SHP77 (cell line): Measurements from ENCODE around the gene ATP4A.

Source experiments
- DNase-seq, 2 experiments: peaks; one replicate each; lab custom pipeline; 2025; lab: John Stamatoyannopoulos, UW

The ATP4A gene

DNA sequence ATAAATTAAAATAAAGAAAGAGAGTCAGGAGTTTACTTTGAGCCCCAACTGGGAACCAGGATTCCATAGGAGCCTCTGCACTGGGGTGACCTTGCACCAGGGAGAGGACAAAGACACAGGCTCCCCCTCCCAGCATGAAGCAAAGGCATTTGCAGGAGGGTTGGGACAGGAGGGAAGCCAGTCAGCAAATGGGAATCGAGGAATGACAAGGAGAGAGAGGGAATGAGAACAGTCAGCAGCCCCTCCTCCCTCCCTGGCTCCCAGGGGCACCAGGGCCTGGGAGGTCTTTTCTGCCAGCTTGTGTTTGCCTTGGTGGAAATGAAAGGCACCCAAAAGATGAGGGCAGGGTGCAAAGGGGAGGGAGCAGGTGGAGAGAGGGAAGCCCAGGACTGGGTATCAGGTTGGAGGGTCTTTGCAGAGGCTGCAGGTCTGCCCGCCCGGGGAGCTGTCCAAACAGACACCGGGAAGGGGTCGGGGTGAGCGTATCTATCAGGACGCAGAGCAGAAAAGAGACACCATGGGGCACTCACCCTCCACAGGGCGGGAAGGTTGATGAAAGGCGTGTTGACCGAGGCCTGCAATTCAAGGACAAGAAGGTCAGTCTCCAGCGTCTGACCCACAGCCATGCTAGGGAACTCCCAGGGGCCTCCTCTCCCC is 39.1 kb downstream of the ATP4A start:
- no peak for DNase-seq

DNA sequence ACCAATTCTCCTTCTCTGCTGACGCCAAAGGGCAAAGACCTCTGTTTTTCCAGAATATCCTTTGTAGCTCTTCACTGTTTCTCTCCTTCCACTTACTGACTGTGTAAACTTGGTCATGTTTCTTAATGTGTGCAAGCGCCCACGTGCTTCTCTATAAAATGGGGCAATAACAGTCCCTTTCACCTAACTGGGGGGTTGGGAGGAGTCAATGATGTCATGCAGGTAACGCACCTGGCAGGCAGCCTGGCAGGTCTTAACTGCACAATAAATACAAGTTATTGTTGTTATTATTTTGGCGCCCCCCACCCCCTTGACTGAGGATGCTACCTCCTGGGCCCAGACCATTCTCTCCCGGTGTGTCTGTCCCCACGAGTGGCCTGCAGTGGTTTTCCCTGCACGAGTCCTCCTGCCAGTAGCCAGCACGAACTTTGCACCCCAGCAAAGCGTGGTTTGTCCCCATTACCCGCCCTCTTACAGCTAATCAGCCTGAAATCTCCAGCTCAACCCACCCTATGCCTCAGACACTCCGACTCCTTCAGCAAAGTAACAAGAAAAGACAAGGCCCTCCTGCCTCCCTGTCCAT is 40.6 kb downstream of the ATP4A start:
- DNase-seq, result no peak

DNA sequence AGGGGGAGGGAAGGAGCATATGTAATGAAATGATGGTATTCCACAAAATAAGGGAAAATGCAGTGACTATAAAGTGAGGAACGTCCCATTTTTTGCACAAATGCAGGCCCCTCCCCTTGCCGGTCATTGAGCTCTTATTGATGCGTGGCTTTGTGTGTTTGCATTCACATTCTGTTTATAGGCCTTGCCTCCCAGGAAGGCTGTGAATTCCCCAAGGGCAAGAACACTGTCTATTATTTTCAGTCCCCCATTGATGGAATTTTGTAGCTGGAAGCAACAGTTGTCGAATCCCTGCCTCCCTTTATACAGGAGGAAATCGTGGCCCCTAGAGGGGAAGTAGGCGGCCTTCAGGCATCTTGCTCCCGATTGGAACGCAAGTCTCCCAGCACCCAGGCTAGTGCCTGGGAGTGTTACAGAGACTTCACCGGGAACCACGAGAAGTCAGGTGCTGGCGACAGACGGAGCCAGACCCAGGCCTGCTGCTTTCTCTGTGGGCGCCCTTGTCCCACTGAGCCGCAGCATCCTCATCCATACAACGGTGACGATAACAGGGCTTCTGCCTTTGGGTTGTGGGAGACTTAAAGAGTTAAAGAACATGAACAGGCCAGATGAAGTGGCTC is 42.2 kb downstream of the ATP4A start:
- no peak for DNase-seq

DNA sequence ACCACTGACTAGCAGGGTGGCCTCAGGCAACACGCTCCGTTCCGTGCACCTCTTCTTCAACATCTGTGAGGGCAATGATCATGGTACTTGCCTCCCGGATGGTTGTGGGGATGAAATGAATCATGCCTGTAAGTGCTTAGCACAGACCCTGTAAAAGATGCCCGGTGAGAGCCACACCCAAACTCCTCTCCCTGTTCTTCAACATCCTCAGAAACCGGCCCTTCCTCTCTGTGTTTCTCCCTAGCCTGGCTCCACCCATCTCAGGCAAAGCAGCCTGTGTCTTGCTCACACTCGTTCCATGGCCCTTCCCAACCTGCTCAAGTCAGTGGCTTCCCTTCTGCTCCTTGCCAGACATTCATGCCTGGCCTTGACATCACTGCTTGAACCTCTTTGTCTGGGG is 44.2 kb downstream of the ATP4A start:
- DNase-seq, result no peak

DNA sequence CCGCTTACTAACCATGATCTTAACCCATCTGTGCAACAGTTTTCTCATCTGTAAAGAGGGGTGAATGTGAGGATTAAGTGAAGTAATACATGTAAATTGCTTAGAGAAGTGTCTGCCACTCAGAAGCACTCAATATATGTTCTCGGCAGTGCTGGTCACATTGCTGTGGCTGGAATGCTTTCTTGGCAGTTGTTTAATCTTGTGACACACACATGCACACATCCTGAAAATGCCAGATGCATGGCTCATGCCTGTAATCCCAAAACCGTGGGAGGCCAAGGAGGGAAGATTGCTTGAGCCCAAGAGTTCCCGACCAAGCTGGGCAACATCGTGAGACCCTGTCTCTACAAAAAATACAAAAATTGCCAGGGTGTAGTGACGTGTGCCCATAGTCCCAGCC is 45.1 kb downstream of the ATP4A start:
- DNase-seq, result no peak

DNA sequence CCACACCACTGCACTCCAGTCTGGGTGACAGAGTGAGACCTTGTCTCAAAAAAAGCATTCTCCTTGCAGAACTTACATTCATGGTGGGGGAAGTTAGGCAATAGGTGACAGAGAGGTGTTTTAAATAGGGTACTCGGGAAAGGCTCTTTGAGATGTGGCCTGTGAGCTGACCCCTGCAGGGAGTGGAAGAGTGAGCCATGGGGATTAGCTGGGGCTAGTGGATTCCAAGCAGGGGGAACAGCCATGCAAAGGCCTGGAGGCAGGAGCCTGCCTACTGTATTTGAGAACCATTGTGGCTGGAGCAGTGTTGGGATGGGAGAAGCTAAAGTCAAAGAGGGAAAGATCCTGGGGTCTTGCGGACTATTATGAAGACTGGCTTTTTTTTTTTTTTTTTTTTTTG is 46.1 kb downstream of the ATP4A start:
- DNase-seq, result no peak

DNA sequence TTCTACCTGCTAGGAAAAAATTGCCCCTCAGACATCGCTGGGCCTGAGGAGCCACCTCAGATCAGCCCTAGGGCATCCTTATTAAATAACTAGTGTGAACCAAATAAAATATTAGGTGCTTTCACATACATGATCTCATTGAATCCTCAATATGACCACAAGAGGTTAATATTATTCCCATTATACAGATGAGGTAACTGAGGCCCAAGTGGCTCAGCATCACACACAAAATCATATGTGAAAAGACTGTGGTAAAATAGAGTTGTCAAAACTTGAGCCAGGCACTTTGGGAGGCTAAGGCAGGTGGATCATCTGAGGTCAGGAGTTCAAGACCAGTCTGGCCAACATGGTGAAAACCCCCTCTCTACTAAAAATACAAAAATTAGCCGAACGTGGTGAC is 47.1 kb downstream of the ATP4A start:
- DNase-seq, result no peak

DNA sequence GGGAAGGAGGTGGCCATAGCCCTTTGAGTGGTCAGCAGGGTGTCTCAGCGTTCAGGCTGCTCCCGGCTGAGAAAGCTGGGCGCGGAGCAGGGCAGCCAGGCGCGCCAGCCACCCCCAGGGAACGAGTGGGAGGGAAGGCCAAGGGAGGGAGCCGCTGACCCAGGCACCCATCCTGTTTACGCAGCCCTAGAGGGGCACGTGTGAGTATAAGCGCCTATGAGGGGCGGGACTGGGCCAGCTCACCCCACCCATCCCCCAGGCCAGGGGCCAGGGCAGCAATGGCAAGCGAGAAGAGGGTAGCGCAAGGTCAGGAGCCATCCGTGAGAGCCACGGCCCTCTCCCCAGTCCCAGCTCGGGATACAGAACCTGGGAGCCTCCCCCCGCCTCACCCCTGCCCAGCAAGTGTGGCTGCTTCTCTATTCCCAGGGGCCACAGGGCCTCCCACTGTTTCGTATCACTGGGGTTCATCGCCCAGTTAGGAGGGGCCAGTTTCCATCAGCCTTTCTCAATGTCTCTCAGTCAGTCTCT is 49.1 kb downstream of the ATP4A start:
- no peak for DNase-seq

DNA sequence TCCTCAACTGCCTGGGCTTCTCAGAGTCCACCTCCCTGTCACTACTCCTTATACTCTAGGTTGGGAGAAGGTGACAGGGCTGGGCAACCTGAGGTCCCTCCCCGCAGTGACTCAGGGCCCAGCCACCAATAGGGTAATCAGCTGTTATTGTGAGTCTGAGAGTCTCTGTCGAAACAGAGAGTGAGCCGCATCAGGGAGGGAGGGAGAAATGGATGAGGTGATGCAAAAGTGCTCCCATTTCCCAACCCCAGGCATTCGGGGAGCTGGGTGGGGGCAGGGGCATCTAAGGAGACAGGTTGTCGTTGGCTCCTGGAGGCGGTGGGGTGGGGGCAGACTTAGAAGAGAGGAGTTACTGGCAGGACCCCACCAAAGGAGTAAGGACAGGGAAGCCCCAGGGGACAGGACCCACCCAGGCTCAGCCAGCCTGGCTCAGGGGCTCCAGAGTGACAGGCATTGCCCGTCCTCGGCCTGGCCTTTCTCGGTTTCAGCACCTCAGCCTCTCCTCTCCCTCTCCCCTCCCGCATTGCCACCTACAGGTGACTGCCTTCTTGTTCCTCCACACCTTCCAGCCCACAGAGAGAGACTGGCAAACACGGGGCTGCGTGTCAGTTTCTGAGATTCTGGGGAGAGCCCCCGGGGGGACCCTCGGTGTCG is 49.7 kb downstream of the ATP4A start, which contains the start of gene DMKN:
DMKN (minus strand) TSS at position 22 of the 654 bp plus-strand sequence. CDS start 174 bp downstream, outside the sequence.
- DNase-seq, result no peak

DNA sequence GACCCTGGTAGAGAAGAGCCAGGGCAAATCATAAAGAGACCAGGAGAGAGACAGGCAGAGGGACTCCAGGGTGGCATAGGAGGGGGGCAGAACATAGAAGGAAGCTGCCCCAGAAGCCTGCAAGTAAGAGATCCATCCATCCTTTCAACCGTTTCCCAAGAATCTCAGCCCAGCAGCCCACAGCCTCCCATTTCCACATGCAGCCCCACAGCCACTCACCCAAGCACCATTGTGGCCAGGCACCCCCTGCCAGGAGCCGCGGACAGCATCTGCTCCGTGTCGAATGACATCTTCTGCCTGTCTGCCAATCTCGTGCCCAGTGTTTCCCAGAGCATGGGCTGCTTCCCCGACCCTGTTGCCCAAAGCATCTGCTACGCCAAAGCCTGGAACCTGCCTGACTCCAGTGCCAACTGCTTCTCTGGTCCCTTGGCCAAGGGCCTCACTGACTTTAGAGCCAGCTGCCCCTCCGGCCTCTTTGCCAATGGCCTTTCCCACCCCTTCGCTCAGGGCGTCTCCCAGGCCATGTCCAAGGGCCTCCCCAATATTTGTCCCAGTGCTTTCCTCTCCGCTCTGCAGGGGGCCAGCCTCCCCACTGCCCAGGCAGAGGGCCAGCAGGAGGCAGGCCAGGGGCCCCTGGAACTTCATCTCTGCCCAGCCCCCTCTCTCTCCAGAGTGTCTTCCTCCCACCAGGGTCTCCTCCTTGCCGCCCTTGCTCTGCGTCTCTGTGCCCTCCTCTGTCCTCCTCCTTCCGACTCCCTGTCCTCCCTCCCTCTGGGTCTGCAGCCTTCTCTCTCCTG is 50.4 kb downstream of the ATP4A start:
- no peak for DNase-seq

DNA sequence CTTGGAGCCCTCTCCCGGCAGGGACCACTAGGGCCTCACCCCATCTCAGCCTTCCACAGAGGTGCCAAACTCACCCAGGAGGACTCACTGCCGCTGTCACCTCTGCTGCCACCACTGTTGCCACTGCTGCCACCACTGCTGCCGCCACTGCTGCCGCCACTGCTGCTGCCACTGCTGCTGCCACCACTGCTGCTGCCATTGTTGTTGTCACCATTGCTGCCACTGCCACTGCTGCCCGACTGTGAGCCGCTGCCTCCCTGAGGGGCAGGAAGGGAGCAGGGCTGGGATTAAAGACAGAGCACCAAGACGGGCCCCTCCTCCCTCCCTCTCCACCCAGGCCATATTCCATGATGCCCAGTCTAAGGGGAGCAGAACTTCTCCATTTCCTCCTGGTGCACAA is 52.1 kb downstream of the ATP4A start:
- DNase-seq, result no peak

DNA sequence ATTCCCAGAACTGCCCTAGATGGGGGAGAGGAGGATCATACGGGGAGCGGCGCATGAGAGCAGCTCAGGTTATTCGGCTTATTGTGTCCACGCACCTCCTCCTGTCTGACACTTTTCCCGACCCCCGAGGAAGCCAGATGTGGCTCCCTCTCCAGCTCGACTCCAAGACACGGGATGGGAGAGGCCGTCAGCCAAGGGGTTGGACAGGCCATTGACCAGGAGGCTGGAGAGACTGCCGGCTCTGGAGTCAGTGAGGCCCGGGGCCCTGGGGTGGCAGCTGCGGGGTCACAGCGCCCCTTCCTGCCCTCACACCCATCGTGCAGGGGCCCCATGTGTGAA is 52.9 kb downstream of the ATP4A start:
- no peak for DNase-seq

DNA sequence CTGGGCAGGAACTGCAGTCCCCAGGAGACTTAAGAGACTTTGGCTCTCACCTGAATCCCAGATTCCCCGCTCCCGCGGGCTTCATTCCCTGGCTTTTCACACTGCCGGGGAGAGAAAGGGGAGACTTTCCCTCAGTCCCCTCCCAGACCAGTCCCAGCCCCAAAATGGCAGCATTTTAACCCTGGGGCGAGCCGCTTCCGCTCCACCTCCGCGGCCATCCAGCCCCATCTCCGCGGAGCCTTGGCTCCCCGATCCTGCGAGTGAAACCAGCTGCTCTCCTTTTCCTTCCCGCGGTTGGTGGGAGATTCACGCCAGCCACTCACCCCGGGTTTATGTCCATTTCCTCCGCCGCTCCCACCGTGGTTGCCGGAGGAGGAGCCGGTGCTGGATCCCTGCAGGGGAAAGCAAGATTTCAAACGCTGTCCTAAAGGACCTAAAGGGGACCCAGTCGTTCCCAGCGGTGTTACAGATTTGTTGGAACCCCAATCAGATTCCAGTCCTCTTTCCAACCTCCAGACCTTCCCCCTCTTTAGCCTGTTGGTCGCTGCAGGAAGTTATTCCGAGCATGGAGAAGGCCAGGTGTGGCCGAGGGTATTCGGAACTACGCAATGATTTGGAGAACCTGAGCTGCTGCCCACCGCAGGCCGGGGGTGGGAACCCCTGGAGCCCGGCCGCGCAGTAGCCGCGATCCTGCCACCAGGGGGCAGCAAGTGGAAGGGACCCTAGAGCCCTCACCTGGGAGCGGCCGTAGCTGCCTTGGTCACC is 53.4 kb downstream of the ATP4A start:
- DNase-seq, result peak; percentile 63 to 65

DNA sequence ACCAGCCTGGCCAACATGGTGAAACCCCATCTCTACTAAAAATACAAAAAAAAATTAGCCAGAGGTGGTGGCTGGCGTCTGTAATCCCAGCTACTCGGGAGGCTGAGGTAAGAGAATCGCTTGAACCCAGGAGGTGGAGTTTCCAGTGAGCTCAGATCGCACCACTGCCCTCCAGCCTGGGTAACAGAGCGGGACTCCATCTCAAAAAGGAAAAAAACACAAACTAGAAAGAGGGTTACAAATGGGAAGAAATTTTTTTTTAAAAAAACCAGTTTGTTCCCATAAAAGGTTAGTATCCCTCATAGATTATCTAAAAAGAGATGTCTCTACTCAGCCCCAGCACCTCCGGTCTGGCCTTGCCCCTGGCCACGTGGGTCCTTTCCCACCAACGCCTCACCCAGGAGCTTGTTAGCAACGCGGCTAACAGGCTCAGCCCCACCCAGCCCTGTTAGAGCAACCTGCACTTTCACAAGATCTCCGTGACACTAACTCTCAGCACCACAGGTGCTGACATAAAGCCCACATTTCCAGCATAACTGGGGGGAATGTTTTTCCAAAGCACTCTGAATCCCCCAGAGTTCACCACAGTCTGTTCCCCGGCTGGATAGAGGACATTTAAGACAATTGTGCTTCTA is 54.3 kb downstream of the ATP4A start:
- no peak for DNase-seq

DNA sequence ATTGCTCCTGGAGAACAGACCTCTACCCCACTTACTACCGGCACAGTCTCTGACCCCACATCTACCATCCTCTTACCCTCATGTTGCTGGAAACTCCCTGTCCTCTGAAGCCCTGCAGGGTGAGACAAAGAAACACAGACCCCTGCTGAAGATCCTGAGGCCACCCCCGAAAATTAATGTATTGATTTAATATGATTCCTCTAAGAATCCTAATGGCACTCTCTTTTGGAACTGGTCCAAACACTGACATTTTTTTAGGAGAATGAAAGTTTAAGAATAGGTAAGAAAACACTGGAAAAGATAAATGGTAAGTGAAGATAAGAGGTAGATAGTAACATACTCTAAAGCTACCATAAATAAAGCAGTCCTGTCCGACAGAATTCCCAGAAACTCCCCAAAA is 55.3 kb downstream of the ATP4A start:
- DNase-seq, result no peak

DNA sequence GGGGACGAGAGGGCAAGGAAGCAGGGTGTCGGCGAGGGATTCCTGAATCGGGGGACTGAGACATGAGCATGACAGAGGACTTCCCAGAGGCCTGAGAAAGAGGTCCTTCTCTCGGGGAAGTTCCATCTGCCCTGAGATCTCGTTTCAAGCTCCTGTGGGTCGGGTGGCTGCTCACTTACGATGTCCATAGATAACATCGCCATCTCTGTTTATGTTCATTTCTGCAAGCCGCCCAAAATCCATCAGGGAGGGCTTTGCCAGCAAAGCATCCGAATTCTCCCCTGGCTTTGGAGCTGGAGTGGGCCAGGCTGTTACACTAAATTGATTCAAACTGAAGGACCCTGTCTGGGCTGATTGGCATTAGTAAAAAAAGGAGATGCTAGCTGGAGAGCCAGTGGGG is 55.9 kb downstream of the ATP4A start:
- DNase-seq, result no peak

DNA sequence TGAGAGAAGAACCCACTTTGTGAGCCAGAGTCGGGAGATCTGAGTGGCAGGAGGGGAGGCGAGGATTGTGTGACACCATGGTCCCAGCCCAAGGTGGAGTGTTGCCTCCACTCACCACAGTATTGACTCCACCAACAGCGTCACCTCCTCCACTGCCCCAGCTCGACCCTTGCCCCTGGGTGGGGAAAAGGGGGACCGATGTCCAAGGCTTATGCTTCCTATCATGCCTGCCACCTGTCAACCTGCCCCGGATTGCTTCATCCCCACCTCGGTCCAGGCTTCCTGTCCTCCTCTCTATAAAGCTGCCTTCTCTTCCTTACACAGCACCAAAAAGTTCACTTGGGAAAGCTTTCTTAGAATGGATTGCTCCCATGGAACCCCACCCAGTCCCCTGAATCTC is 57.4 kb downstream of the ATP4A start:
- no peak for DNase-seq

DNA sequence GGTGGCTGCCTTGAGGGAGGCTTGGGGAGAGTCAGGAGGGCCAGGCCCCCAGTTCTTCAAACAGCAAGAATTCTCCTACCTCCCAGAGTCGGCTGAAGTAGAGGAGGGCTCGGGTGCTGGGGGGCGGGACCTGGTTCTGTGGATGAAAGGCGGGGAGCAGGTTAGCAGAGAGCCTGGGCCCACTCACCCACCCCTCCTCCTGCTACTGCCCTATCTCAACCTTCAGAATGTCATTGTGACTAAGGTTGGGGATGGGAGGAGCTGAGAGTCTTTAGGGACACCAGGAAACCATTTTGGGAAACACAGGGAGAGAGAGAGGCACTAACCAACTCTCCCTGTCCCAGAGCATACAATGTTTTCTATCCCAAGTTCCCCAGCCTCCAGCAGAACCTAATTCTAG is 60.7 kb downstream of the ATP4A start:
- no peak for DNase-seq

DNA sequence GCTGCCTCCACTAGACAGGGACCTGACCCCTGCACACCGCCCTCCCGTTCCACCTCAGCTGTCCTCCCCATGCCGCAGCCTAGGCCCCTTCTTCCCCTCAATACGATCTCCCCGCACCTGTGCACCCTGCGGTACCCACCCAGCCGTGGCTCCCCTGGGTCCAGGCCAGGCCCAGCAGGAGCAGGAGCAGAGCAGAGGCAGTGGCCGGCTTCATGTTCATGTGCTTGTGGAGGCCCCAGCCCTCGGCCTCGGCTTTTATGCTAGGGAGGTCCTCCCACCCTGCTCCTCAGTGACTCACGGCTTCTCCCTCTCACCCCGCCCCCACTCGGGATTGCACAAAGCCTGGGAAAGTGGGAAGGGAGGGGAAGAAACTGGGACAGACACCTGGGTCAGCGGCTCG is 61.8 kb downstream of the ATP4A start:
- no peak for DNase-seq

DNA sequence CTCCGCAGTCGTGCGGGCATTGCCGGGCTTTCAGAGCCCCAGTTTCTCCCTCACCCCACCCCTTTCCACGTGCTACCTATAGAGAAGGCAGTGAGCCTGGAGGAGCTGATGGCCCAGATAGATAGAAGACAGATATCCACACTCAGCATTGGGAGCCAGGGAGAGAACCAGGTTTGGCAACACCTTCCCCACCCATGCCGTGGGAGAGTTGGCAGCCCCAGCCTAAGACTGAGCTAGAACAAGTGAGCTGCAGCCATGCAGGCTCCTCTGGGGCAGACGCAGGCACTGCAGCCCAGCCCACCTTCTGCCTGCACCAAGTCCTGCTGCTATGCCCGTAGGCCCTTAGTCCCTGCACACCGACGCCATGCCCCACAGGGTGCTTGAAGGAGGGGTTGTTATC is 62.8 kb downstream of the ATP4A start:
- no peak for DNase-seq
